Adrenal gland (tissue), 12 donors: ENCODE data around the gene CYP2A13. TPM values are rescaled to one million over a fixed set of nuclear protein-coding genes. Genes with fewer than 3 reads are reported as not detected.

ENCODE experiments used
- DNase-seq, 7 donors: peaks; one replicate each; pipeline ENCODE4 v3.0.0-alpha.2; 2019 to 2020
- H3K27ac ChIP-seq, 5 donors: fragments of 200-600 bp; sonication (generic) in 4 of 5; 1 replicate in 3 of 5; 2 replicates in 2 of 5; pipeline versions ENCODE4 v1.5.1 to v1.8.0; 2016 to 2020; ENCODE audit warnings: mild to moderate bottlenecking in 1 of 5
- H3K27me3 ChIP-seq: fragments of 200-600 bp; 2 replicates; pipeline ENCODE4 v1.8.0; 2021
- H3K36me3 ChIP-seq, 2 donors: fragments of 200-600 bp; replicated peaks in 1 of 2; 1 replicate in 1 of 2; 2 replicates in 1 of 2; pipeline versions ENCODE4 v1.5.1 to v1.8.0; 2018 to 2022
- H3K4me1 ChIP-seq, 2 donors: fragments of 200-600 bp; replicated peaks in 1 of 2; 1 replicate in 1 of 2; 2 replicates in 1 of 2; pipeline versions ENCODE4 v1.5.1 to v1.8.0; 2018 to 2021
- H3K4me3 ChIP-seq, 4 donors: fragments of 200-600 bp; sonication (generic) in 3 of 4; one replicate each; pipeline ENCODE4 v1.5.1; 2016 to 2018
- H3K9me3 ChIP-seq, 3 donors: fragments of 200-600 bp; sonication (generic) in 1 of 3; replicated peaks in 1 of 3; 1 replicate in 2 of 3; 2 replicates in 1 of 3; pipeline versions ENCODE4 v1.5.1 to v1.8.0; 2016 to 2021
- POLR2A ChIP-seq, 2 donors: fragments of 450-650 bp; IDR thresholded peaks; one replicate each; pipeline ENCODE4 v1.6.1; 2017; ENCODE audit warnings: antibody characterized with exemption in 2 of 2, mild to moderate bottlenecking in 2 of 2, moderate library complexity in 1 of 2
- WGBS, 4 donors: extraction: QIAGEN DNeasy Blood & Tissue Kit in 2 of 4; methylation state at CpG; one replicate each; pipeline versions ENCODE4 v1.1.5 to v1.1.7; 2013 to 2017; 5-methylcytosine and 5-hydroxymethylcytosine counted together
- intact Hi-C, 2 donors: fragments of 100-400 bp; cut with DNase I; formaldehyde crosslinking; loops; one replicate each; pipeline versions ENCODE4 v1.14.1 to v1.15.0; 2022 to 2023
- polyA plus RNA-seq, 3 donors: library from polyadenylated mRNA; stranded (reverse); fragments of 200-250 nt in 2 of 3; fragments of 350-450 nt in 1 of 3; fragmentation: Illumina TruSeq in 1 of 3; extraction: RNeasy Lipid Tissue Mini Kit (QIAGEN cat#74804) in 1 of 3; gene quantifications; one replicate each; pipeline ENCODE4 v1.2.3, GENCODE V29; 2013 to 2014
- total RNA-seq, 9 donors: library from RNA; depleted of rRNA in 4 of 9; stranded (reverse); fragments of >200 nt in 4 of 9; fragments of 120-200 nt in 1 of 9; fragmentation: NEBNext Ultra II Directional in 1 of 9; extraction: Animal tissue kit (Norgen Biotek cat#: 25700) in 1 of 9; gene quantifications; one replicate each; pipeline versions ENCODE4 v1.1.0 to v1.2.4, GENCODE V29; 2013 to 2023
- TF ChIP-seq, protein P1 (sequence below), 6 experiments: fragments of 450-650 bp in 4 of 6; fragments of 200-600 bp in 2 of 6; sonication (generic) in 1 of 6; IDR thresholded peaks; 1 replicate in 5 of 6; 2 replicates in 1 of 6; pipeline versions ENCODE4 v1.5.1 to v1.8.0; 2016 to 2021; ENCODE audit warnings: antibody characterized with exemption in 6 of 6, mild to moderate bottlenecking in 2 of 6, moderate library complexity in 1 of 6
- donor health status: healthy with polysubstance abuse.
- donor health status: Bipolar disorder and iron deficiency.
- donor health status: DM: yes; HTN: yes; CAD: no.
- donor health status: DM: no; HTN: no; CAD: no.
- donor health status: DM: no; HTN: no; CAD: no.
- donor health status: DM: yes; HTN: yes; CAD: no.

Gene CYP2A13
- total and polyA plus RNA-seq, 12 donors = not detected

DNA sequence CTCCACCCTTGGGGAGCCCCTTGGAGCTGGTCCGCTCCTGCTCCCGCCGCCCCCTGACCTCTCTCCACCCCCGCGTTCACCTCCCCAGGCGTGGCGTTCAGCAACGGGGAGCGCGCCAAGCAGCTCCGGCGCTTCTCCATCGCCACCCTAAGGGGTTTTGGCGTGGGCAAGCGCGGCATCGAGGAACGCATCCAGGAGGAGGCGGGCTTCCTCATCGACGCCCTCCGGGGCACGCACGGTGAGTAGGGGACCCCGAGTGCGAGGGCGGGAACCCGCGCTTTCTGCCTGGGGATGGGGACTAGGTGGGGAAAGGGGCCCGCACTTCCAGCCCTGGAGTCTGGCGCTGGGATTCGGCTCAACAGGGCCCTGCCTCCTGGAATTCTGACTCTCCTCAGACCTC is 1.7 kb downstream of the CYP2A13 start:
- no peak for TF ChIP-seq POLR2A (IDR thresholded peaks at IDR 0.05)
- TF ChIP-seq, protein P1, sequence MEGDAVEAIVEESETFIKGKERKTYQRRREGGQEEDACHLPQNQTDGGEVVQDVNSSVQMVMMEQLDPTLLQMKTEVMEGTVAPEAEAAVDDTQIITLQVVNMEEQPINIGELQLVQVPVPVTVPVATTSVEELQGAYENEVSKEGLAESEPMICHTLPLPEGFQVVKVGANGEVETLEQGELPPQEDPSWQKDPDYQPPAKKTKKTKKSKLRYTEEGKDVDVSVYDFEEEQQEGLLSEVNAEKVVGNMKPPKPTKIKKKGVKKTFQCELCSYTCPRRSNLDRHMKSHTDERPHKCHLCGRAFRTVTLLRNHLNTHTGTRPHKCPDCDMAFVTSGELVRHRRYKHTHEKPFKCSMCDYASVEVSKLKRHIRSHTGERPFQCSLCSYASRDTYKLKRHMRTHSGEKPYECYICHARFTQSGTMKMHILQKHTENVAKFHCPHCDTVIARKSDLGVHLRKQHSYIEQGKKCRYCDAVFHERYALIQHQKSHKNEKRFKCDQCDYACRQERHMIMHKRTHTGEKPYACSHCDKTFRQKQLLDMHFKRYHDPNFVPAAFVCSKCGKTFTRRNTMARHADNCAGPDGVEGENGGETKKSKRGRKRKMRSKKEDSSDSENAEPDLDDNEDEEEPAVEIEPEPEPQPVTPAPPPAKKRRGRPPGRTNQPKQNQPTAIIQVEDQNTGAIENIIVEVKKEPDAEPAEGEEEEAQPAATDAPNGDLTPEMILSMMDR (IDR thresholded peaks at IDR 0.05) = no peak
- no peaks in the 10 kb centered on the region for H3K4me1 ChIP-seq
- no peaks in the 10 kb centered on the region for H3K36me3 ChIP-seq
- peaks cover 9% of the 10 kb centered on the region for H3K27me3 ChIP-seq
- no peak overlapping the region for H3K27ac ChIP-seq
- H3K4me3 ChIP-seq = no peak overlapping the region
- intact Hi-C loops = no loop called here
- WGBS, 4 donors = 1 to 2% (median 2%) methylated on average over 8 to 32 of the region's 32 CpGs
- H3K9me3 ChIP-seq = no peaks in the 10 kb centered on the region
- no peak for DNase-seq

DNA sequence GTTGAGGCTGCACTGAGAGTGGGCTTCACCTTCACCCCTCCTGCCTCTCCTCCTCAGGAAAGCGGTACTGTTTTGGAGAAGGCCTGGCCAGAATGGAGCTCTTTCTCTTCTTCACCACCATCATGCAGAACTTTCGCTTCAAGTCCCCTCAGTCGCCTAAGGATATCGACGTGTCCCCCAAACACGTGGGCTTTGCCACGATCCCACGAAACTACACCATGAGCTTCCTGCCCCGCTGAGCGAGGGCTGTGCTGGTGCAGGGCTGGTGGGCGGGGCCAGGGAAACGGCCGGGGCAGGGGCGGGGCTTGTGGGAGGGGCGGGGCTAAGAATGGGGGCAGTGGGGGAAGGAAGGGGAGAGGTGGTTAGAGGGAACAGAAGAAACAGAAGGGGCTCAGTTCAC is 7.5 kb downstream of the CYP2A13 start:
- TF ChIP-seq, protein P1 (IDR thresholded peaks at IDR 0.05) = no peak
- no peak for TF ChIP-seq POLR2A (IDR thresholded peaks at IDR 0.05)
- no peaks in the 10 kb centered on the region for H3K36me3 ChIP-seq
- H3K4me1 ChIP-seq = no peaks in the 10 kb centered on the region
- no peak overlapping the region for H3K4me3 ChIP-seq
- peaks cover 5% of the 10 kb centered on the region for H3K27me3 ChIP-seq
- intact Hi-C loops = no loop called here
- no peak overlapping the region for H3K27ac ChIP-seq
- H3K9me3 ChIP-seq = no peaks in the 10 kb centered on the region
- WGBS, 4 donors = 55 to 81% (median 61%) methylated on average over 8 to 15 of the region's 15 CpGs
- DNase-seq = no peak

DNA sequence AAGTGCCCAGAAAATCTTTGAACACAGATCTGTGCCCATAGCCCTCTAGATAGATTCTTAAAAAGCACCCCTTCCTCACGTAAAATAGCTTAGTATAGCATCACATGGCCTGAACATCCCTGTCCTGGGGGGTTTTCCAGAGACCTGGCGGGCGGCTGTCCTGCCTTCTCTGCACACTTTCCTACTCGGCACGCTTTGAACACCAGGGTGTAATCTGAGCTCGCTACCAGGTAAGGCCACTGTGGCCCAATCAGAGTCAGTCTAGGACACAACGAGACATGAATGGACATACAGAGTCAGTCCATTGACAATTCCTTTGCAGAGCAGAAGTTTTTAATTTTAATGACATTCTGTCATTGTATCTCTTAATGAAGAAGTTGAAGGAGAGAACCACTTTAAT is 8.1 kb downstream of the CYP2A13 start:
- H3K4me1 ChIP-seq = no peaks in the 10 kb centered on the region
- no peaks in the 10 kb centered on the region for H3K9me3 ChIP-seq
- H3K4me3 ChIP-seq = no peak overlapping the region

DNA sequence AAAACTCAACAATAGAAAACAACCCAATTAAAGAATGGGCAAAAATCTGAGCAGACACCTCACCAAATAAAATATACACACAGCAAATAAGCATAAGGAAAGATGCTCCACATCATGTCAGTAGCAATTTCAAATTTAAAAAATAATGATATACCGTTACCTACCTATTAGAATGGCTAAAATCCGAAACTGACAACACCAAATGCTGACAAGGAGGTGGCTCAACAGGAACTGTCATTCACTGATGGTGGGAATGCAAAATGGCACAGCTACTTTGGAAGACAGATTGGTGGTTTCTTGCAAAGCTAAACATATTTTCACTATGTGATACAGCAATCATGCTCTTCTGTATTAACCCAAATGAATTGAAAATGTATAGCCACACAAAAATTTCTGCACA is 9.1 kb downstream of the CYP2A13 start:
- no peak overlapping the region for H3K27ac ChIP-seq
- TF ChIP-seq, protein P1 (IDR thresholded peaks at IDR 0.05) = no peak
- TF ChIP-seq POLR2A (IDR thresholded peaks at IDR 0.05) = no peak
- WGBS, 4 donors = 51 to 72% (median 64%) methylated on average over 2 of the region's 2 CpGs
- H3K9me3 ChIP-seq = no peaks in the 10 kb centered on the region
- no peaks in the 10 kb centered on the region for H3K27me3 ChIP-seq
- H3K4me1 ChIP-seq = no peaks in the 10 kb centered on the region
- no peak for DNase-seq
- no peaks in the 10 kb centered on the region for H3K36me3 ChIP-seq
- H3K4me3 ChIP-seq = no peak overlapping the region
- intact Hi-C loops = no loop called here

More for the DNA sequence above, 8.1 kb downstream of the CYP2A13 start:
- intact Hi-C loops = no loop called here
- H3K27me3 ChIP-seq = no peaks in the 10 kb centered on the region
- WGBS, 4 donors = 44 to 92% (median 73%) methylated on average over 2 to 7 of the region's 7 CpGs
- TF ChIP-seq, protein P1 (IDR thresholded peaks at IDR 0.05) = no peak
- TF ChIP-seq POLR2A (IDR thresholded peaks at IDR 0.05) = no peak
- H3K36me3 ChIP-seq = no peaks in the 10 kb centered on the region
- no peak for DNase-seq
- H3K27ac ChIP-seq = no peak overlapping the region
